ENCODE measurements around the gene CA6. TPM values are rescaled to one million over a fixed set of nuclear protein-coding genes. Genes with fewer than 3 reads are reported as not detected.

The CA6 gene
- total RNA-seq, 1 experiment from 2014 or later = not detected

- CTCF ChIA-PET = interaction anchor here (0.6 kb wide), 1 partner anchor 73 kb away, joined by 6 read pairs; no protein-coding TSS in a partner anchor
Measured at GRCh38 chr1:9008236-9008635, 62.6 kb downstream of the CA6 start.

More at GRCh38 chr1:9008236-9008635, 62.6 kb downstream of the CA6 start:
- no peak overlapping the region for H3K27ac ChIP-seq (ENCODE audit: low read length)
- no peaks in the 10 kb centered on the region for H3K4me1 ChIP-seq (ENCODE audit: control insufficient read depth, insufficient read depth, low read length)
- in situ Hi-C loops (cut with HindIII; ENCODE audit: low pct_unique_long_range_greater_than_20kb, low sequenced_read_pairs) = no loop called here
- no peaks in the 10 kb centered on the region for H3K36me3 ChIP-seq (ENCODE audit: control insufficient read depth, insufficient read depth, low read length)
- H3K4me3 ChIP-seq (ENCODE audit: low read depth in 2 of 2, low read length in 2 of 2) = no peak overlapping the region
- H3K9me3 ChIP-seq (ENCODE audit: control insufficient read depth, insufficient read depth, low read depth, low read length) = no peaks in the 10 kb centered on the region
- BruUV-seq (replicated peaks) = no TSS peak
- DNase-seq (ENCODE audit: low read depth, low spot score) = no peak
- intact Hi-C loops (cut with micrococcal nuclease; ENCODE audit: unreplicated experiment) = no loop called here
- POLR2A ChIA-PET = no interaction called here
- H3K27me3 ChIP-seq (ENCODE audit: control insufficient read depth, insufficient read depth, low read length) = no peaks in the 10 kb centered on the region
- no peak for TF ChIP-seq POLR2AphosphoS5 (IDR thresholded peaks at IDR 0.05; ENCODE audit: low read depth, low read length)
- no peak for TF ChIP-seq TCF7L2 (IDR thresholded peaks at IDR 0.05; ENCODE audit: low read depth, low read length)
- TF ChIP-seq SIN3A (IDR thresholded peaks at IDR 0.05; ENCODE audit: borderline replicate concordance, insufficient read depth, low read depth, low read length) = no peak
- no peak for TF ChIP-seq REST (IDR thresholded peaks at IDR 0.05; ENCODE audit: insufficient read depth in 1 of 2, low read depth in 2 of 2, low read length in 1 of 2)
- no peak for TF ChIP-seq CTCF (IDR thresholded peaks at IDR 0.05)
- ATAC-seq = no peak
